MCF 10A (cell line): ENCODE measurements around the gene PHACTR3. TPM values are rescaled to one million over a fixed set of nuclear protein-coding genes. Genes with fewer than 3 reads are reported as not detected.

Experiments used
- BruUV-seq: library from RNA; stranded (reverse); fragments of 400-500 nt; replicated peaks from 2 replicates; lab custom pipeline; 2021; lab: Mats Ljungman, UMichigan
- CTCF ChIA-PET: fragments of 300-600 bp; sonication (Branson Sonifier 250); formaldehyde crosslinking; extraction: SDS; loops from one replicate; lab custom pipeline; 2021; ENCODE audit warnings: antibody characterized with exemption, inconsistent platforms; lab: Yijun Ruan, JAX
- POLR2A ChIA-PET: fragments of 300-600, 350-650 bp; sonication (Branson Sonifier 250); formaldehyde crosslinking; extraction: SDS; loops from one replicate; lab custom pipeline; 2020; ENCODE audit warnings: antibody characterized with exemption, inconsistent platforms; lab: Yijun Ruan, JAX
- DNase-seq: peaks from one replicate; pipeline ENCODE4 v3.0.0-alpha.2; 2018; ENCODE audit not compliant: unreplicated experiment
- H3K27ac Mint-ChIP-seq: one replicate; pipeline ENCODE4 v1.8.0; 2022; ENCODE audit warnings: mild to moderate bottlenecking, low read depth, mixed read lengths; ENCODE audit not compliant: unreplicated experiment
- H3K27me3 Mint-ChIP-seq: one replicate; pipeline ENCODE4 v1.8.0; 2022; ENCODE audit warnings: mixed read lengths; ENCODE audit not compliant: insufficient read depth, unreplicated experiment
- H3K36me3 Mint-ChIP-seq: one replicate; pipeline ENCODE4 v1.8.0; 2022; ENCODE audit warnings: mild to moderate bottlenecking, moderate library complexity, mixed read lengths; ENCODE audit not compliant: insufficient read depth, unreplicated experiment
- H3K4me1 Mint-ChIP-seq: one replicate; pipeline ENCODE4 v1.8.0; 2022; ENCODE audit warnings: mixed read lengths; ENCODE audit not compliant: insufficient read depth, unreplicated experiment
- H3K4me3 Mint-ChIP-seq: one replicate; pipeline ENCODE4 v1.8.0; 2022; ENCODE audit warnings: mild to moderate bottlenecking, moderate library complexity, mixed read lengths; ENCODE audit not compliant: unreplicated experiment
- H3K9me3 Mint-ChIP-seq: one replicate; pipeline ENCODE4 v1.8.0; 2022; ENCODE audit warnings: mixed read lengths; ENCODE audit not compliant: unreplicated experiment
- CTCF ChIP-seq: fragments of 200-600 bp; IDR thresholded peaks from one replicate; pipeline ENCODE4 v1.8.0; 2022; ENCODE audit warnings: antibody characterized with exemption, mild to moderate bottlenecking; ENCODE audit not compliant: unreplicated experiment
- intact Hi-C: fragments of 100-400 bp; cut with micrococcal nuclease; formaldehyde crosslinking; loops from 2 replicates; pipeline ENCODE4 v1.14.1; 2022
- total RNA-seq: library from RNA; stranded (reverse); gene quantifications from 2 replicates; pipeline ENCODE4 v1.2.3, GENCODE V29; 2022

Gene PHACTR3
- total RNA-seq, 1 experiment from 2014 or later: 22.8 TPM

GRCh38 chr20:59810449-59811187 is 206.3 kb downstream of the PHACTR3 start:
- Mint-ChIP-seq H3K27me3 (no peaks in the 10 kb centered on the region), H3K27ac (no peak overlapping the region), H3K9me3 (no peaks in the 10 kb centered on the region), H3K4me3 (no peak overlapping the region), H3K4me1 (no peaks in the 10 kb centered on the region), H3K36me3 (peaks cover 7% of the 10 kb centered on the region)
- POLR2A ChIA-PET: no interaction called here
- CTCF ChIA-PET: interaction anchor here (0.7 to 1.1 kb wide), 6 partner anchors 20 to 131 kb away, joined by 3 to 5 read pairs (median 4); no protein-coding TSS in a partner anchor
- no peak for TF ChIP-seq CTCF
- BruUV-seq: no TSS peak
- DNase-seq: no peak
- intact Hi-C loops: no loop called here

GRCh38 chr20:59811681-59812171 is 207.4 kb downstream of the PHACTR3 start:
- no peak for DNase-seq
- no peak overlapping the region for H3K4me3 Mint-ChIP-seq
- ChIA-PET POLR2A (interaction anchor here (1.0 kb wide), 1 partner anchor 14 kb away, joined by 3 read pairs; no protein-coding TSS in a partner anchor), CTCF (interaction anchor here (0.7 to 1.0 kb wide), 3 partner anchors 27 to 125 kb away, joined by 3 to 5 read pairs (median 4); no protein-coding TSS in a partner anchor)
- intact Hi-C loops: no loop called here
- no peak for TF ChIP-seq CTCF
- no peaks in the 10 kb centered on the region for H3K9me3 Mint-ChIP-seq
- no peak overlapping the region for H3K27ac Mint-ChIP-seq
- peaks cover 7% of the 10 kb centered on the region for H3K36me3 Mint-ChIP-seq
- H3K4me1 Mint-ChIP-seq: no peaks in the 10 kb centered on the region
- H3K27me3 Mint-ChIP-seq: no peaks in the 10 kb centered on the region
- no TSS peak for BruUV-seq

DNA sequence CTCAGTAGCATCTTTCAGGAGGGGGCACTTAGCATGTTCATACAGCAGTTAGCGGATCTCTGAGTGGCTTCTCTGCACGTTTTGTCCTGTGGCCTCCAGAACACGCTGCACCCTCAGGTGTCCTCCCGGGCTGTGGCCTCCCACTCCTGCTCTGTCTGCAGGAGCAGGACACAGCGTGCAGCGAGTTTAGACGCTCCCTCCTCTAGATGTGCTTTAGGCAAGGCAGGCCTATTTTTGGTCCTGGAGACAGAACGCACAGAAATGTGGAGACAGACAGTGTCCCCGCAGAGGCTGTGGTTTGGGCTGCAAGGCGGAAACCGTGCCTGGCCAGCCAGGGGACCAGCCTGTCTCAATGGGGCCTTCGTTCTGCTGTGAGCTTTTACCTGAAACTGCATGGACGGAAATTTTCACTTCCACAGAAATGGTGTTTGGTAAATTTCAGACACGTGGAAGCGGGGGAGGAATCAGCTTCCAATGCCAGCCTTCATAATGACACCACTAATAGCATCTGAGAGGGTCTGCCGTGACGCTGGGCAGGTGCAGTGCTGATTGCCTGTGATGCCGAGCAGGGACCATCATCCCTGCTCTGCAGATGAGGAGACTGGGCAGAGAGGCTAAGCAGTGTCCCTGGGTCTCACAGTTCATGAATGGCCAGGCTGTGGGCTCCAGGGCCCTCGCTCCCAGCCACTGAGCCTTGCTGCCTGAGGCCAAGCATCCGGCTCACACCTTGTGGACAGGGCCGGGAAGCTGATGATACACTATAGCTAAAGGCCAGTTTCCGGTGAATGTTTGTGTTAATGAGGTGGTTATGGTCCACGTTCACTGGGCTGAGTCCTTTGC is 208.2 kb downstream of the PHACTR3 start:
- H3K27me3 Mint-ChIP-seq: no peaks in the 10 kb centered on the region
- intact Hi-C loops: no loop called here

More for the DNA sequence above, 208.2 kb downstream of the PHACTR3 start:
- H3K9me3 Mint-ChIP-seq: no peaks in the 10 kb centered on the region
- ChIA-PET POLR2A (interaction anchor here (1.0 kb wide), 1 partner anchor 14 kb away, joined by 3 read pairs; no protein-coding TSS in a partner anchor), CTCF (interaction anchor here (1.0 kb wide), 1 partner anchor 29 kb away, joined by 5 read pairs; no protein-coding TSS in a partner anchor)
- no peak for TF ChIP-seq CTCF
- no peak overlapping the region for H3K27ac Mint-ChIP-seq
- peaks cover 7% of the 10 kb centered on the region for H3K36me3 Mint-ChIP-seq
- no peak overlapping the region for H3K4me3 Mint-ChIP-seq
- no TSS peak for BruUV-seq
- no peaks in the 10 kb centered on the region for H3K4me1 Mint-ChIP-seq
- DNase-seq: no peak
